ENCODE data around the gene P2RY2.
"Not testable (repeated sequence)": the region's sequence is repeated elsewhere in the genome, so short reads cannot be mapped to it uniquely, and the experiment has no call there.

The P2RY2 gene

DNA sequence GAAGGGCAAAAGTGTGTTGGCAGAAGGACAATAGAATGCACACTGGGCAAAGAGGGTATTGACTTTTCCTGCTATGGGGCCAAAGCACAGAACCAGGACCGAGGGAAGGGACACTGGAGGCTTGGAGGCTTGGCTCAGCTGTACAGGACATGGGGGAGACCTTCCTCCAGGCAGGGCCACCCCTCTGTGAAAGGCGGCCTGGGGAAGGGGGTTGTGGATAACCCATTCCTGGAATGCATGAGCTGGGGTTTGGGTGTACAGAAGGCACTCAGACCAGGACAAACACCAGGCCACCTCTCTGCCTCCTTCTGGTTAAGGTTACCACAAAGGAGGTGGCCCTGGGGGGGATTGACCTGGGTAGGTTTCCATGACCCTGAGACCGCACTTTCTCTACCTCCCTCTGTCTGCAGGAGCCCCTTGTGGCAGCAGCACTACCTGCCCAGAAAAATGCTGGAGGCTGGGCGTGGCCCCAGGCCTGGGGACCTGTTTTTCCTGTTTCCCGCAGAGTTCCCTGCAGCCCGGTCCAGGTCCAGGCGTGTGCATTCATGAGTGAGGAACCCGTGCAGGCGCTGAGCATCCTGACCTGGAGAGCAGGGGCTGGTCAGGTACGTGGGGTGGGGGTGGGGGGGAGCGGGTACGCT lies 9.6 kb downstream of the P2RY2 start:
- DNase-seq (ENCODE audit: low spot score), result no peak

DNA sequence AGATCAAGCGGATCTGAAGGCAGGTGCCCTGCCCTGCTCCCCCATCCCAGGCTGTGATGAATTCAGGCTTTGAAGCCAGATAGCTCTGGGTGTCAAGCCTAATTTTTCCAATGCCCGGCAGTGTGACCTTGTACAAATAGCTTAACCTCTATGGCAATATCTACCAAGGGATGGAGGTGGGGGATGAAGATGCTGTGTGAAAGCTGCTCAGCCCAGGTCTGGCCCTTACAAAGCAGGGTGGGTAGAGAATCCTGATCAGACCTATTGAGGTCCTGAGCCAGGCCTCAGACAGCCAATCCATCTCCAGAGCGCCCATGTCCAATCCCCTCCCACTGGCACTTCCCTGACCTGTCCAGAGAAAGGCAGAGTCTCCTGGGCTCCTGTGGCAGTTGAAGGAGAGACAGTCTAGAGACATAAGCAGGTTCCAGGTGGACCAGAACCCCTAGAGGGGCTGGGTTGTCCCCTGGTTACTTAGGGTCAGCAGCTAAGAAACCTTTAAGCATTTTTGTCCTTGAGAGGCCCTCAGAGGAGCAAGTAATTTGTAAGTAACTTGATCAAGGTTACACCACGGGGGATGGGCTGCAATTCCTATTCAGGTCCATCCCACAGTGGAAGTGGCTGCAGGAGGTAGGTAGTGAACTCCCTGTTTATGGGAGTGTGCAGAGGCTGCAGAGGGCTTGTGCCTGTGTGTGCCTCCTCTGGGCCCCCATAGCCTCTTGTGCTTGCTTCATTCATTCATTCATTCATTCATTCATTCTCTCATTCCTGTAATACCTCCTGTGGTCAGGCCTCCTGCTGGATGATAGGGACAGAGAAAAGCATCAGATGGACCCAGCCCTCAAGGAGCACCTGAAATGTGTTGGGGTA lies 10.4 kb downstream of the P2RY2 start:
- DNase-seq (ENCODE audit: low spot score), result no peak

DNA sequence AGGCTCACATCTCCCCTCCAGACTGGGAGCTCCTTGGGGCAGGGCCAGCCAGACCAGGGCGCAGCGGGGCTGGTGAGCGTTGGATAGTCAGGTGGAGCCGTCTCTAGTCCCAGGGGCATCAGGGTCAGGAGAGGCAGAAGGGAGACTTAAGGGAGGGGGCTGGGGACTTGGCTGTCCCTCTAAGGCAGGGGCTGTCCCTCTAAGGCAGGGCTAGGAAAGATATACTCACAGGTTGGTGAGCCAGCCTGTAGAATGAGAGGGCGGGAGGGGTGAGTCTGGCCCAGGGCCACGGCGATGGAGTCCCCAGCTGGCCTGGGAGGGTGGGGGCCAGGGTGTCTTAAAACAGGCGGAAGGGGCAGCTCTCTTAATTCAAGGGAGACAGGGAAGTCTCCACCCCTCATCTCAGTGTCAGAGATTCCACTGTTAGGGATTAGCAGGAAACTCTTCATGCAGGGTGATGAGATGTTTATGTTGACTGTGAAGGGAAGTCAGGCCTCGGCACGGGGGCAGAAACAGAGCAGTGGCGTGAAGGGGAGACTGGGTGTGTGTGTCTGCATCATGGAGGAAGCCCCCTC lies 11.3 kb downstream of the P2RY2 start:
- no peak for DNase-seq (ENCODE audit: low spot score)

DNA sequence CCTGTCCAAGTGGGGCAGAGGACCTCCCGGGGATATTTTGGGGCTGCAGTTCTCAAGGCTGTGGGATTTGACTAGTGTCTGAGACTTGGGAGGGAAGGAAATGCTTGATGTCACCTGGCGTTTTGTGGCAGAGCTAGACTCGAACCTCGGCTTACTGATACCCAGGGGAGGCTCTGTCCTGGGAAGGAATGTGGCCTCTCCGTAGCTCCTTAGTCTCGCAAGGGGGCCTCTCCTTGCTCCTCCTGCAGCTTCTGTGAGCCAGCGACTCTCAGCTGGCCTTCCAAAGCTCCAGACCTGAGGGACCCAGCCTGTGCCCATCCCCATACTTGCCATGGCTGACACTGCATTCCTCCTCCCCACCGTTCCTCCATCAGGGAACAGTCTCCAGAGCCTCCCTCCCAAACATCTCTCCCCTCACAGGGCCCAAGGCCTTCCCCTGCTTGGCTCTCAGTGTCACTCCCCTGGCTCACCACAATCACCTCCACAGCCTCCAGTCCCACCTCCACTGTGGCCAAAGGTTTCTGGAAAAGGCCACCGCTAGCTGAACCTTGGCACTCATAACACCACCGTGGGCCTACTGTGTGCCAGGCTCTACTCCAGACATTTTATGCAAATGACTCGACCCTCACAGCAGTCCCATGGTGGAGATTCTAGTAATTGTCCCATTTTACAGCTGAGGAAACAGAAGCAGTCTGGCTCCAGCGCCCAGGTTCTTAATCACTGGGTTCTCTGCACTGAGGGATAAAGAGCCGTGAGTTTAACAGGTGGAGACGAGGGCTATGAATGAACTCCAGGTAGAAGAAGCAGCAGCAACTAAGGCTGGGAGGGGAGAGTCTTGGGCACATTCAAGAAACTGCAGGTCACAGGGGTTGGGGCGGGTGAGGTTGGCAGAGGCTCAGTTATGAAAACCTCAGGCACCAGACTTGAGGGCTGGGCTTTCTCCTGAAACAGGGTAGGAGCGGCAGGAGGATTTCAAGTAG lies 12.1 kb downstream of the P2RY2 start:
- no peak for DNase-seq (ENCODE audit: low spot score)

DNA sequence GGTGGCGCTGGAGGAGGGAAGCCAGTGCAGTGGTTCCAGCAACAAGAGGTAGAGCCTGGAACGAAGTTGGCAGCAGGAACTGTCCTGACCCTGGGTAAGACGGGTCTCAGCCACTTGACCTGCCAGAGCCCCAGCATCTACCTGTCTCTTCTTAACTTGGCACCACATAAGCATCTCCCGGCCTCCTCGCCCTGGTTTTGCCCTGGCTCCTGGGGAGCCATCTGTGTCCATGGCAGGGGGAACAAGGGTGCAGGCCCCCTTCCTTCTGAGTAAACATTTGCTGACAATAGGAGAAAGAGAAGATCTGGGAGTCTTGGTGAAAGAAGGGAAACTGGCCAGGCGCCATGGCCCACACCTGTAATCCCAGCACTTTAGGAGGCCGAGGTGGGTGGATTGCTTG lies 12.8 kb downstream of the P2RY2 start:
- no peak for DNase-seq (ENCODE audit: low spot score)

DNA sequence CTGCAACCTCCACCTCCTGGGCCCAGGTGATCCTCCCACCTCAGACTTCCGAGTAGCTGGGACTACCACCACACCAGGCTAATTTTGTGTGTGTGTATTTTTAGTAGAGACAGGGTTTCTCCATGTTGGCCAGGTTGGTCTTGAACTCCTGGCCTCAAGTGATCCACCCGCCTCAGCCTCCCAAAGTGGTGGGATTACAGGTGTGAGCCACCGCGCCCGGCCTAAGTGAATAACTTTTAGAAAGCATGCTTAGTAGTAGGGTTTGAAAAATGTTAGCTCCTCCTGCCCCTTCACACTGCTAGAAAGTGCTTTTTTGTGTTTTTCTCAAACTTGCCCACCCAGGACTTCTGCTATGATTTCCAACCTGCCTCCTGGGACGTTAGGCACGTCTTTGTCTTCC lies 14.4 kb downstream of the P2RY2 start:
- DNase-seq (ENCODE audit: low spot score), result not testable (repeated sequence)

DNA sequence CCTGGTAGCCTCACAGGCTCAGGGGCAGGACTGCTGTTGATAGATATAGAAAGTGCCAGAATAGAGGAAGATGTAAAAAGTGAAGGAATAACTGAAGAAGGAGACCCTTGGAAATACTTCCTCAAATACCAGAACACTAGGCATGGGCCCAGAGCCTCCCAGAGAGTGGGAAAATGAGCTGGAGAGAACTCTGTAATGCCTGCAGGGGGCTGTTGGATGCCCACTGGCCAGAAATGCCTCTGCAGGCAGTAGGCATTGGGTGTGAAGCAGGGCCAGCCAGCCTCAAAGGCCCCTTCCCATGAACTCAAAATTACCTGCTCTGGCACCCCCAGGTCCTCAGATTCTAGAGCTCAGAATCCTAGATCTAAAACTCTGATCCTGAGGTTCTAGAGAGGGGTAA lies 15.1 kb downstream of the P2RY2 start:
- DNase-seq (ENCODE audit: low spot score), result no peak

DNA sequence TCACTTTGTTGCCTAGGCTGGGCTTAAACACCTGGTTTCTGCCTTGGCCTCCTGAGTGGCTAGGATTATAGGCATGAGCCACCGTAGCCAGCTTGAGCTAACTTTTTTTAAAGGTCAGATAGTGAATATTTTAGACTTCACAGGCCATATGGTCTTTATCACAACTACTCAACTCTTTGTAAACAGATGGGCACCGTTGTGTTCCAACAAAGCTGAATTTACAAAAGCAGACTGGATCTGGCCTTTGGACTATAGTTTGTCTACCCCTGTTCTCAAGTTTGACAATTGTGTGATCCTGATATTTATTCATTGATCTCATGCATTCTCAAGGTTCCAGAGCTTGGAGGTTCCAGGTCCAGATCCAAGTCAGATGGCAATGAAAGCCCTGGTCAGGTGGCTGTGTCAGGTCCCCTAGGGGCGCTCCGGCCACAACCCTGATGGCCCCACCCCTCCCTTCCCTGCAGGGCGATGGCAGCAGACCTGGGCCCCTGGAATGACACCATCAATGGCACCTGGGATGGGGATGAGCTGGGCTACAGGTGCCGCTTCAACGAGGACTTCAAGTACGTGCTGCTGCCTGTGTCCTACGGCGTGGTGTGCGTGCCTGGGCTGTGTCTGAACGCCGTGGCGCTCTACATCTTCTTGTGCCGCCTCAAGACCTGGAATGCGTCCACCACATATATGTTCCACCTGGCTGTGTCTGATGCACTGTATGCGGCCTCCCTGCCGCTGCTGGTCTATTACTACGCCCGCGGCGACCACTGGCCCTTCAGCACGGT lies 15.8 kb downstream of the P2RY2 start:
- DNase-seq (ENCODE audit: low spot score), result no peak

DNA sequence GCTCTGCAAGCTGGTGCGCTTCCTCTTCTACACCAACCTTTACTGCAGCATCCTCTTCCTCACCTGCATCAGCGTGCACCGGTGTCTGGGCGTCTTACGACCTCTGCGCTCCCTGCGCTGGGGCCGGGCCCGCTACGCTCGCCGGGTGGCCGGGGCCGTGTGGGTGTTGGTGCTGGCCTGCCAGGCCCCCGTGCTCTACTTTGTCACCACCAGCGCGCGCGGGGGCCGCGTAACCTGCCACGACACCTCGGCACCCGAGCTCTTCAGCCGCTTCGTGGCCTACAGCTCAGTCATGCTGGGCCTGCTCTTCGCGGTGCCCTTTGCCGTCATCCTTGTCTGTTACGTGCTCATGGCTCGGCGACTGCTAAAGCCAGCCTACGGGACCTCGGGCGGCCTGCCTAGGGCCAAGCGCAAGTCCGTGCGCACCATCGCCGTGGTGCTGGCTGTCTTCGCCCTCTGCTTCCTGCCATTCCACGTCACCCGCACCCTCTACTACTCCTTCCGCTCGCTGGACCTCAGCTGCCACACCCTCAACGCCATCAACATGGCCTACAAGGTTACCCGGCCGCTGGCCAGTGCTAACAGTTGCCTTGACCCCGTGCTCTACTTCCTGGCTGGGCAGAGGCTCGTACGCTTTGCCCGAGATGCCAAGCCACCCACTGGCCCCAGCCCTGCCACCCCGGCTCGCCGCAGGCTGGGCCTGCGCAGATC lies 16.5 kb downstream of the P2RY2 start:
- no peak for DNase-seq (ENCODE audit: low spot score)

DNA sequence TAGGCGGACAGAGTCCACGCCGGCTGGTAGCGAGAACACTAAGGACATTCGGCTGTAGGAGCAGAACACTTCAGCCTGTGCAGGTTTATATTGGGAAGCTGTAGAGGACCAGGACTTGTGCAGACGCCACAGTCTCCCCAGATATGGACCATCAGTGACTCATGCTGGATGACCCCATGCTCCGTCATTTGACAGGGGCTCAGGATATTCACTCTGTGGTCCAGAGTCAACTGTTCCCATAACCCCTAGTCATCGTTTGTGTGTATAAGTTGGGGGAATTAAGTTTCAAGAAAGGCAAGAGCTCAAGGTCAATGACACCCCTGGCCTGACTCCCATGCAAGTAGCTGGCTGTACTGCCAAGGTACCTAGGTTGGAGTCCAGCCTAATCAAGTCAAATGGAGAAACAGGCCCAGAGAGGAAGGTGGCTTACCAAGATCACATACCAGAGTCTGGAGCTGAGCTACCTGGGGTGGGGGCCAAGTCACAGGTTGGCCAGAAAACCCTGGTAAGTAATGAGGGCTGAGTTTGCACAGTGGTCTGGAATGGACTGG lies 17.2 kb downstream of the P2RY2 start:
- DNase-seq (ENCODE audit: low spot score), result no peak

DNA sequence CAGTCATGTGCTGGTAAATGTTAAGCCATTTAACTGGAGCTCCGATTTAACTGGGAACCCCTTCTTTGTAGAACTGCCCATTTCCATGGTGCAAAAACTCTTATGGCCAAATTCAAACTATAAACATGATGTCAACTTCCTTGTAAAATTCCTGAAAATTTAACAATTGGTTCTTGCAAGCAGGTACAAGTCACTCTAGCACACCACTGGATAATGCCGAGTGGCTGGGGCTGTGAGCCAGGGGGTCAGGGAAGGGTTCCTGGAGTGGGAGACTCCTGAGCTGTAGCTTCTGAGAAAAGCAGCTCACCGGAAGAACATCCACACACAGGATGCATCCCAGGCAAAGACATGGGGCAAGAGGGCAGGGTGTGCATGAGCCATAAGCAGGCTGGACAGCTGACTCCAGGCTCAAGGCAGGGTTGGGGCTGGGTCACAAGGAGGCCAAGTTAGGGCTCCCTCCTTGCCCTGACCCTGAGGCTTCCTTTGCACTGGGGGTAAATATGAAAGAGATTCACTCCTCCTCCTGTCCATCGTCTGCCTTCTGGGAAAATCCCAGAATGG lies 18.2 kb downstream of the P2RY2 start:
- DNase-seq (ENCODE audit: low spot score), result no peak

DNA sequence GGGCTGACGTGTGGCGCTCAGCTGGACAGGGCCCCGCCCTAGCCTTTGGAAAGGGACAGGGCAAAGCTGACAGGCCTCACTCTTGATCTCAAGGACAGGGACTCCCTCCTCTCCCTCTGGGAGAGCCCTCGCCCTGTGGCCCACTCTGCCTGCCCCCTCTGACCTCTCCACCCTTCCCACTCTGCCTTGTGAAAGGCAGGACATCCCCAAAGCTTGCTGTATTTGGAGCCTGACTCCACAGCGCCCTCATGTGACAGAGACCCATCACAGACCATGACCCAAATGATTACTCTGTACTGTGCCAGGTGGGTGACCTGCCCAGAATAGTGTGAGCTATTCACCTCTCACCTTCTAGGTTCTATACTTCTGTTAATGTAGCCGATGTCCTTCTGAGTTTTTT lies 18.8 kb downstream of the P2RY2 start:
- DNase-seq (ENCODE audit: low spot score), result peak; percentile 25

DNA sequence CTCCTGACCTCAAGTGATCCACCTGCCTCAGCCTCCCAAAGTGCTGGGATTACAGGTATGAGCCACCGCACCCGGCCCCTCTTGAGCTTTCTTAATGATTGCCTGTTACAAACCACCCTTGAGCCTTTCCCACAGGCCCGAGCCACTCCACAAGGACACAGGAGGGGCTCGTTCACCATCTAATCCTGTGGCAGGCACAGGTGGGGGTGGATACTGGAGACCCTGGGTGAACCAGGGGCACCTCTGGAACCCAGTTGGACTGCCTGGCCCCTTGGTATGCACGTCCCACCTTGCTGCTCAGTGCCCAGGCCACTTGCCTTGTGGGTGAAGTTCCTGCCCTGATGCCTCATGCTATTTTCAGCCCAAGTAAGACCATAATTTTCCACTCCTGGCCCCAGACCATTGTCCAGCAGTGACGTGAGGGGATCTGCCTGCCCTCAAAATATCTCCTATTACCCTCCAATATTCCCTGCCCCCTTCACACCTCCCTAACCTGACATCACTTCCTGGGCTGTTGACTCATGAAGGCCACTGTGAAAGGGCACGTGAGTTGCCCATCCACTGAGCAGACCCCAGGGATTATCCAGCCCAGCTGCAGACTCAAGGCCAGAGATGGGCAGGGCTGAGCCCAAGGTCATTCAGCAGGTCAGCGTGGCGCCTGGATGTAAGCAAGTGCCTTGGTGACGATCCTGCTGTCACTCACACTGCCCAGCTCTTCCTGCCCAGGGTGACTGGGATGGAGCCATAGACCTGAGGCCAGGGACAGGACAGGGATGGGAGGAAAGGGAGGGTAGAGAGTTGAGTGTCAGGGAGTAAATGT lies 19.6 kb downstream of the P2RY2 start:
- DNase-seq (ENCODE audit: low spot score), result no peak

DNA sequence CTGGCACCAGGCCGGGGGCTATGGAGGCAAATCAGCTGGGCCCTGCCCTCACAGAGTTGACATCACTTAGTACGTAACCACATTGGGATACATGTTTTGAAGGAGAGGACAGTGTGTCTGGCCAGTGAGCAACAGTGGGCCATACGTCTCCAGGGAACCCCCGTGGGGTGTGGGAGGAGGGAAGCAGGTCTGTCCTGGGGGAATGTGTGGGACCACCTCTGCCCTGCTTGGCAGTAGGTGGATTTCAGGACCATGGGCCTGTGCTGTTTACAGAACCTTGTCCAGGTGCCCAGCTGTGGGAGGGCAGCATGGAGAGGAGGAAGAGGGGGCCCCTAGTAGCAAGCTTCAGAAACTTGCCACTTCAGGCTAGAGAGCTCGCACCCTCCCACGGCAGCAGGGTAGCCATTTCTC lies 21.0 kb downstream of the P2RY2 start:
- DNase-seq (ENCODE audit: low spot score), result no peak

DNA sequence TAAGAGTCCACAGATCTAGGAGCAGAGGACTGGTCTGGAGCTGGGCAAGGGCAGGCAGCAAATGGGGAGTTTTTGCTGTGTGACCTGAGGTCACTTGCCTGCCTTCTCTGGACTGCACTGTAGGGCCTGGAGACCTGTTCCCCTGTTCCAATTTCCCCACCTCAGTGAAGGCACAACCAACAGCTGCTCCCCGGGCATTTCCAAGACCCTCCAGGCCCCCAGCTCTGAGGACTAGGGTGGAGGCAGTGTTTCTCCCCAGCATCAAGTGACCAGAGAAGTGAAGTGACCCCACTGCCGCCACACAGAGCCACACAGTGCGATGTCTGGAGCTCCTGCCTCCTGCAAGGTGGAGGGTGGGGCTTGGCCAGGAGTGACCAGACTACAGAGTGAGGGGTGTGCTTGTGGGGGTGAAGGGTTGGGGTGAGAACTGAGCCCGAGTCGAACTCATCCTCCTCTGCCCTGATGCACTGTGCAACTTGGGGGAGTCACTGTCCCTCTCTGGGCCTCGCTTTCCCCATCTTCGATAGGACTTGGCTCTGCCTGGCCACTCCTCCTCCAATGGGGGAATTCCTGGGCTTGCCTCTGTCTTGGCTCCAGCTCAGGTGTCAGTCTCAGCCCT lies 21.6 kb downstream of the P2RY2 start:
- DNase-seq (ENCODE audit: low spot score), result no peak

DNA sequence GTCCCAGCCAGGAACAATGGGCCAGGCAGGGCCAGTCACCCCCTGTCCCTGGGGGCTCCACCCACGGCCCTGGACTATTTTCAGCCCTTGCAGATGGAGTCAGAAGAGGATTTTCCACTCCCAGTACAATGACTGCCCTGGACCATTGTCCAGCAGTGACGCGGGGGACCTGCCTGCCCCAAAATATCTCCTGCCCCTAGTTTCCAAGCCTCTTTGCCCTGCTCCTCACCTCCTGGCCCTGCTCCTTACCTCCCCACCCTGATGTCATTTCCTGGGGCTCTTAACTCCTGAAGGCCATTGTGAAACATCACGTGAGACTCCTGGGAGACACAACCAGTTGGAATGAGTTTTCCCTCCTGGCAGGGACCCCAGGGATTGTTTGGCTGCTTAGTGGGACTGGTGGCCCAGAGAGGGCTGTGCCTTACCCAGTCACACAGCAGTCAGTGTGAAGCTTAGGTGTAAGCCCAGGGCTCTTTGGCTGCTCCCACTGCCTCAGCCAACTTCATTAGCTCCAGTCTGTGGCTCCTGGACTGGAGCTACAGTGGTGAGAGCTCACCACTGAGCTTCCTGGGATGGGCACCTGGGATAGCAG lies 22.2 kb downstream of the P2RY2 start:
- no peak for DNase-seq (ENCODE audit: low spot score)

DNA sequence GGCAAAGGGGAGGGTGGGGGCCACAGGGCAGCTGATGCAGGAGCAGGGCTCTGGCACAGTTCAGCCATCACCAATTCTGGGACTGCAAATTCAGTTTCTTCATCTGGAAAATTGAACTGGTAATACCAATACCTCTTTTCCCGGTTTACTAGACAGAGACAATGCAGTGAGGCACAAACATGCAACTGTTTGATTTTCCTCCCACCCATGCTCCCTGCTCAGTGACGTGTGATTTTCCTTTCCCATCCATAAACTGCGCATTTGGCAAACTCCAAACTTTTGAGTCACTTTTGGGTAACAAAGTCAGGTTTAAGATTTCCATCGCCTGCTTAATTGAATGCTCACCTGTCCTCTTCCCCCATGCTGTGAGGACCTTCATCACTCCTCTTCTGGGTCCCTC lies 23.2 kb downstream of the P2RY2 start:
- no peak for DNase-seq (ENCODE audit: low spot score)
